DOHH2 (cell line): Measurements from ENCODE around the gene PACRG.

ENCODE experiments used
- H3F3A ChIP-seq: fragments of 200-600 bp; sonication (generic), shearing (Covaris generic); 2 replicates; pipeline ENCODE4 v1.6.0; 2016; ENCODE audit warnings: antibody characterized with exemption, mild to moderate bottlenecking; ENCODE audit not compliant: control insufficient read depth, insufficient read depth
- H3K27ac ChIP-seq: fragments of 200-600 bp; sonication (generic); 2 replicates; pipeline ENCODE4 v1.5.1; 2014; ENCODE audit warnings: low read depth, mild to moderate bottlenecking, low read length, moderate library complexity
- H3K27me3 ChIP-seq: fragments of 200-600 bp; sonication (generic); 2 replicates; pipeline ENCODE4 v1.6.1; 2014; ENCODE audit warnings: mild to moderate bottlenecking, low read length, mixed read lengths; ENCODE audit not compliant: control insufficient read depth
- H3K36me3 ChIP-seq: fragments of 200-600 bp; sonication (generic); 2 replicates; pipeline ENCODE4 v1.6.1; 2014; ENCODE audit warnings: mild to moderate bottlenecking, low read length, moderate library complexity, mixed read lengths; ENCODE audit not compliant: control insufficient read depth
- H3K4me1 ChIP-seq: fragments of 200-600 bp; sonication (generic); 2 replicates; pipeline ENCODE4 v1.6.1; 2014; ENCODE audit warnings: mild to moderate bottlenecking, low read length, mixed read lengths; ENCODE audit not compliant: control insufficient read depth
- H3K4me2 ChIP-seq: fragments of 200-600 bp; sonication (generic); 2 replicates; pipeline ENCODE4 v1.6.0; 2014; ENCODE audit warnings: mild to moderate bottlenecking, low read length, moderate library complexity
- H3K4me3 ChIP-seq: fragments of 200-600 bp; sonication (generic); 2 replicates; pipeline ENCODE4 v1.5.1; 2014; ENCODE audit warnings: mild to moderate bottlenecking, low read length, mixed read lengths
- H3K79me2 ChIP-seq: fragments of 200-600 bp; sonication (generic); 2 replicates; pipeline ENCODE4 v1.6.1; 2014; ENCODE audit warnings: mild to moderate bottlenecking, low read length, mixed read lengths; ENCODE audit not compliant: control insufficient read depth
- H3K9me2 ChIP-seq: fragments of 200-600 bp; sonication (generic); replicated peaks from 2 replicates; pipeline ENCODE4 v1.6.1; 2014; ENCODE audit warnings: mild to moderate bottlenecking, low read length, mixed read lengths; ENCODE audit not compliant: control insufficient read depth
- H3K9me3 ChIP-seq: fragments of 200-600 bp; sonication (generic); 2 replicates; pipeline ENCODE4 v1.6.1; 2014; ENCODE audit warnings: antibody characterized with exemption, low read length, mixed read lengths; ENCODE audit not compliant: control insufficient read depth, insufficient read depth
- H4K20me1 ChIP-seq: fragments of 200-600 bp; sonication (generic); 2 replicates; pipeline ENCODE4 v1.6.0; 2014; ENCODE audit warnings: low read depth, mild to moderate bottlenecking, antibody characterized with exemption, low read length, moderate library complexity; ENCODE audit not compliant: control insufficient read depth, insufficient read depth
- CTCF ChIP-seq: fragments of 200-600 bp; sonication (generic); IDR thresholded peaks from one replicate; pipeline ENCODE4 v1.5.1; 2014; ENCODE audit warnings: antibody characterized with exemption, mild to moderate bottlenecking, low read depth, low read length; ENCODE audit not compliant: poor library complexity, severe bottlenecking
- EZH2phosphoT487 ChIP-seq: fragments of 200-600 bp; sonication (generic); IDR thresholded peaks from 2 replicates; pipeline ENCODE4 v1.6.1; 2017; ENCODE audit warnings: borderline replicate concordance, mild to moderate bottlenecking, antibody characterized with exemption, low read length, moderate library complexity, mixed read lengths

The PACRG gene

GRCh38 chr6:162971356-162971755 lies 243.6 kb downstream of the PACRG start:
- Histone ChIP-seq H3K27ac (no peak overlapping the region), H3K36me3 (no peaks in the 10 kb centered on the region), H3K9me3 (no peaks in the 10 kb centered on the region), H3K4me2 (no peak overlapping the region), H3K27me3 (no peaks in the 10 kb centered on the region), H3K9me2 (no peaks in the 10 kb centered on the region), H3F3A (no peaks in the 10 kb centered on the region), H4K20me1 (no peaks in the 10 kb centered on the region), H3K4me1 (no peaks in the 10 kb centered on the region), H3K4me3 (no peak overlapping the region), H3K79me2 (no peaks in the 10 kb centered on the region)
- TF ChIP-seq CTCF (no peak), EZH2phosphoT487 (no peak)

- no peaks in the 10 kb centered on the region for H3K27me3 ChIP-seq
- H3K9me2 ChIP-seq, result no peaks in the 10 kb centered on the region
- no peaks in the 10 kb centered on the region for H3K79me2 ChIP-seq
- no peak overlapping the region for H3K4me2 ChIP-seq
- no peaks in the 10 kb centered on the region for H3K4me1 ChIP-seq
- H3K4me3 ChIP-seq, result no peak overlapping the region
- no peaks in the 10 kb centered on the region for H3K9me3 ChIP-seq
- TF ChIP-seq EZH2phosphoT487 (no peak), CTCF (no peak)
- no peaks in the 10 kb centered on the region for H3K36me3 ChIP-seq
- H3F3A ChIP-seq, result no peaks in the 10 kb centered on the region
- no peak overlapping the region for H3K27ac ChIP-seq
- H4K20me1 ChIP-seq, result no peaks in the 10 kb centered on the region
Measured at GRCh38 chr6:162973151-162973872, 245.5 kb downstream of the PACRG start.

- Histone ChIP-seq H3K36me3 (no peaks in the 10 kb centered on the region), H4K20me1 (no peaks in the 10 kb centered on the region), H3K9me3 (no peaks in the 10 kb centered on the region), H3K27me3 (no peaks in the 10 kb centered on the region), H3K4me3 (no peak overlapping the region), H3K4me1 (no peaks in the 10 kb centered on the region), H3K27ac (no peak overlapping the region), H3K9me2 (no peaks in the 10 kb centered on the region), H3K4me2 (no peak overlapping the region), H3F3A (no peaks in the 10 kb centered on the region), H3K79me2 (no peaks in the 10 kb centered on the region)
- TF ChIP-seq EZH2phosphoT487 (no peak), CTCF (no peak)
Measured at GRCh38 chr6:162973980-162974379, 246.2 kb downstream of the PACRG start.
